Amniotic epithelial cell (primary cell): ENCODE measurements around the gene EXT2.

ENCODE experiments used
- DNase-seq: peaks from one replicate; pipeline ENCODE4 v3.0.0-alpha.2; 2010; ENCODE audit warnings: low read depth

The EXT2 gene

GRCh38 chr11:44243086-44243485, 147.6 kb downstream of the EXT2 start:
- no peak for DNase-seq

- DNase-seq: peak; percentile 93
Measured at GRCh38 chr11:44243595-44244343, 148.3 kb downstream of the EXT2 start.

- DNase-seq: peak; percentile 54
Measured at GRCh38 chr11:44244639-44245310, 149.3 kb downstream of the EXT2 start.

DNA sequence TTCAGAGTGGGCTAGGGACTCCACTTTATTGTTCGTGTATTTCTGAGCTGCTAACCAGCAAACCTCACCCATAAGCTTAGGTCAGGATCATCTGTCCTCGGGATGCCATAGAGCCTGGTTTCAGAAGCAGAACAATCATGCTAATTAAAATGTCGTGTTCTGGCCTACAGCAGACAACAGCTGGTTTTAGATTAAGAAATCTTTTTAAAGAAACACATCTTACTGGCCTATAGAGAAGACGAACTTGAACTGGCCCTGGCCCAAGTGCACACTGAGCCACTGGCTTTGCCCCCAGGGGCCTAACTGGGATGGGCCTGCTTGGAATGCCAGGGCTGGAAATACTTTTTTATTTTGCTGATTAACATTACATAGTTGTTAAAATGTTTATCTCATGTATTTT, 151.2 kb downstream of the EXT2 start:
- peak; percentile 48 for DNase-seq

GRCh38 chr11:44247508-44247907, 152.0 kb downstream of the EXT2 start:
- DNase-seq: peak; percentile 28

DNA sequence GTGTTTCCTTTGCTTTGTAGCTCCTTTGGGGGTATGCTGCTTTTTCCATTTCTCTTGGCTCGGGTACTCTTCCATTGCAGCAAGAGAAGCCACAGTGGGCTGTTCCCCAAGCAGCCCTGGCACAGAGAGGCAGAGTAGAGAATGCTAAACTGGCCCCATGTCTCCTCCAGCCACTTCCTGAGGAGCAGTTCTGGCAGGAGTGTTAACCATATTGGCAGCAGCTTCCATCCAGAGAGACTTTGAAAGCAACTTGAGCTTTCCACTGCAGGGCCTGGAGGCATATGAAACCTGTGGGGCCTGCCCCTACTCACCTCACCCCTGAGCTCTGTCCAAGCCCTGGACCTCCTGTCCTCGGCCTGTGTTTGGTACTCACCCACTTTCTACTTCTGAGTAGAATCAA, 152.6 kb downstream of the EXT2 start:
- no peak for DNase-seq

DNA sequence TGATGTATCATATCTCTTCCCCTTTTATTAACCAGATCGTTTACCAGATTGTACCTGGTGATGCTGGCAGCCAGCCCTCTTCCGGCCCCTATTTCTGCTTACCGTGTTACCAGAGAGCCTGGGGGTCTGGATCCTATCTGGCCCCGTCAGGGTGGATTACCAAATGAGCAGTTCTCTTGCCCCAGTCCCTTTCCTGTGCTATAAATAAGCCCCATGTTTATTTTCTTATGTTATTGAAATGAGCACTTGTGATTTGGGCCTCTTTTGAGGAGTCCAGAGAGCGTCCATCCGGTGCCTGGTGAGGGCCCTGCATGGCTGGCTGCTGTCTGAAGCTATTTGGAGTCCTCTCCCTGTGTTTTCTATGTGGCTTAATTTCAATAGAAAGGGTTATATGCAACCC, 154.9 kb downstream of the EXT2 start:
- DNase-seq: no peak

- no peak for DNase-seq
Measured at GRCh38 chr11:44252999-44253602, 157.6 kb downstream of the EXT2 start.

GRCh38 chr11:44255406-44256071, 160.1 kb downstream of the EXT2 start:
- peak; percentile 58 for DNase-seq

- peak; percentile 29 for DNase-seq
Measured at GRCh38 chr11:44256673-44257291, 161.3 kb downstream of the EXT2 start.

DNA sequence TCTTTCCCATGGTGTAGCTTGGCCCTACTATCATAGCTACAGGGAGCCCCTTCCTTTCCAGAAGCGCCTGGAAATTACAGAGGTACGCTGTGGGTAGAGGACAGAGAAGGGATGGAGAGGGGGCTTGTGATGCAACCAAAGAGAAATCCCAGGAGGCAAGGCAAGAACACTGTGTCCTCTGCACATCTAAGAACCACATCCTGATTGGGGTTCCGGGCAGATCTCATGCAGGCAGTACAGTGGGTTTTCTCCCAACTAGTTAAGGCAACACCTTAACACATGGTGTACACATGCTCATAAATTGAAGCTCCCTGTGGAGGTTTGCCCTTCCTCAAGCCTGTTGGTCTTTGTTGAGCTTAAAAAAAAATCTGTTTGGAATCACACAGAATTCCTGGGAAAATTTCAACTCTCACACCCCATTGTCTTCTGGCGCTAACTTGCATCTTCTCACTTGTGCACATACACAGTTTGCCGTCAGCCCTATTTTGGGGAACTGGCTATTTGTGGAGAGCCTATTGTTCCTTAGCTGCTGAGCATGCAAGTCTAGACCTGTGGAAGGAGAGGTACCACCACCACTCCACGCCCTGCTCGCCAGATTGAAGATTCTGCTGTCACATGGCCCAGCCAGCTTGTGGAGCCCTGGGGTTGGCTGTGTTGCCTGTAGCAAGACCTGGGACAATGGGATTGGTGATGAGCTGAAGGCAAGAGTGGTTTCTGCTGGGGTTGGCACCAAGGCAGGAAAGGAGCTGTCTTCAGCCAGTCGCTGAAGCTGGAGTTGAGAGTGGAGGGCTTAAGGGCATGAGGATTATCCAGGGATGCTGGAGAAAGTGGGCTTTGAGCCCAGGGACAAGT, 162.1 kb downstream of the EXT2 start:
- DNase-seq: peak; percentile 31

DNA sequence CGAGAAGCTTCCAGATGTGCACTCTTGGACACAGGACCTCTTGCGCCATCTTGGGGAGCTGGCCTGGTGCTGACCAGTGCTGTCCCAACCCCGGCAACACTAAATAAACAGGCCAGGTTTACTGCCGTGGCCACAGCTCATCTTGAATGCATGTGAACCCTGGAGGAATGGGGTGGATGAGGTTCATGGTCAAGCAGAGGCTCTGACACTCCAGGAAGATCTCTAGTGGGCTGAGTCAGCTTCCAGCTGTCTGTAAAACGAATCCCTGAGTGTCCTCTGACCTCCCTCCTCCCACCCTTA, 162.7 kb downstream of the EXT2 start:
- peak; percentile 67 for DNase-seq

GRCh38 chr11:44258839-44259420, 163.5 kb downstream of the EXT2 start:
- no peak for DNase-seq

- no peak for DNase-seq
Measured at GRCh38 chr11:44260081-44260480, 164.6 kb downstream of the EXT2 start.

DNA sequence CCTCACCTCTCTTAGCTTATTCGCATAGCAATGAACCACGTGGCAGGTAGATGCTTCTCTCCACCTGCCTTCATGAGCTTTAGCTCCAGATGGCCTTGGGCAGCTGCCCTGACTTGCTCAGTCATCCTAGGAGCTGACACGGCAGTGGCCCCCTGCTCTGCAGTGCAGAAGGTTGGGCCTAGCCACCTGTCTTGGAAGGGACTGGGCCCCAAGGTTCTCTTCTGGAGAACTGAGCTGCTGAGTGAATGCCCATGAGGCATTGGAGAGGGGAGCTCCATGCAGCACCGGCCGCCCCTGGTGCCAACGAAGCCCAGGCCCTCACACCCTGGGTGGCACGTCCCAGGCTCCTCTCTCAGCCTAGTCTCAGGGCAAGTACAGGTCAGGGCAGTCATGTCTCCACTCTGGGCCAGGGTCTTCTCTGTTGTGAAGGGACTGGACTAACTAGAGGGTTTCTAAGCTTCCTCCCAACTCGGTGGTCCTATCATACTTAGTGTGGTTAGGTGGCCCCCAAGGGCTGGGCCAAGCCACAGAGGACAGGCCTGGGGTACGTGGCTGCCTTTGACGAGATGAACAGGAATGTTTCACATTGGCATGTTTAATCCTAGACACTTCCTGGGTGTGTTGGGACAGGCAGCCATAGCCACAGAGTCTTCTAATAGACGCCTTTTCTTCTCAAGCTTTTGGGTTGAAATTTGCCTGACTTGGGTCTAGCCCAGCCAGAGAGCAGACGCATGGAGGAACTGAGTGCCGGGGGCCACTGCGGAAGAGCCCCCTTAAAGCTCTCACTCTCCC, 166.5 kb downstream of the EXT2 start:
- no peak for DNase-seq

- DNase-seq: no peak
Measured at GRCh38 chr11:44263738-44264437, 168.4 kb downstream of the EXT2 start.

- no peak for DNase-seq
Measured at GRCh38 chr11:44264438-44264749, 168.9 kb downstream of the EXT2 start.

- DNase-seq: no peak
Measured at GRCh38 chr11:44264761-44265160, 169.3 kb downstream of the EXT2 start.

GRCh38 chr11:44266056-44266780, 170.7 kb downstream of the EXT2 start:
- DNase-seq: no peak
